Inflammatory macrophage treated with lipopolysaccharide for 1 hour (primary cell): ENCODE results near the gene SPON1.
"Not testable (repeated sequence)": the region's sequence is repeated elsewhere in the genome, so short reads cannot be mapped to it uniquely, and the experiment has no call there.

Source experiments
- DNase-seq, 2 donors: peaks; one replicate each; pipeline ENCODE4 v3.0.0-alpha.2; 2020 to 2022

SPON1 gene

DNA sequence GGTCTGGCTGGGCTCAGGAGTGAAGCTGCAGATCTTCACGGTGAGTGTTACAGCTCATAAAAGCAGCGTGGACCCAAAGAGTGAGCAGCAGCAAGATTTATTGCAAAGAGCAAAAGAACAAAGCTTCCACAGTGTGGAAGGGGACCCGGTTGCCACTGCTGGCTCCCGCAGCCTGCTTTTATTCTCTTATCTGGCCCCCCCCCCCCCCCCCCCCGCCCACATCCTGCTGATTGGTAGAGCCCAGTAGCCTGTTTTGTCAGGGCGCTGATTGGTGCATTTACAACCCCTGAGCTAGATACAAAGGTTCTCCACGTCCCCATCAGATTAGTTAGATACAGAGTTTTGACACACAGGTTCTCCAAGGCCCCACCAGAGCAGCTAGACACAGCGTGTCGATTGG lies 128.1 kb downstream of the SPON1 start:
- not testable (repeated sequence) for DNase-seq

DNA sequence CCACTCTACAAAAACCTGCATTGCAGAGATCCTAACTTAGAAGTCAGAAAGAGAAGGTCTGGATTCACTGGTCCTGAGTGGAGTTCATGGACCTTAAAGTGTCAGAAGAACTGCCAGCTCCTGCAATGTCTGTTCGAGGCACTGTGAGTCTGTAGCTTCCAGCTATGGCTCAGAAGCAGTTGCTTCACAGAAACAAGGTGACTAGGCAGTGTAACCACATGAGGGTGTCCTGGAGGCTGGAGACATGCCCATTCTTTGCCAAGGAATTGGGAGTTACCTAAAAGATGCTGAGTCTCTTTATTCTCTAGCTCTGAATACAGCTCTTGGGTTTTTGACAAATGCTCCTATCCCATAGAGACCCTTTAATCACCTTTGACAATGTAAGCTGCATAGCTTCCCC lies 130.5 kb downstream of the SPON1 start:
- DNase-seq = no peak

DNA sequence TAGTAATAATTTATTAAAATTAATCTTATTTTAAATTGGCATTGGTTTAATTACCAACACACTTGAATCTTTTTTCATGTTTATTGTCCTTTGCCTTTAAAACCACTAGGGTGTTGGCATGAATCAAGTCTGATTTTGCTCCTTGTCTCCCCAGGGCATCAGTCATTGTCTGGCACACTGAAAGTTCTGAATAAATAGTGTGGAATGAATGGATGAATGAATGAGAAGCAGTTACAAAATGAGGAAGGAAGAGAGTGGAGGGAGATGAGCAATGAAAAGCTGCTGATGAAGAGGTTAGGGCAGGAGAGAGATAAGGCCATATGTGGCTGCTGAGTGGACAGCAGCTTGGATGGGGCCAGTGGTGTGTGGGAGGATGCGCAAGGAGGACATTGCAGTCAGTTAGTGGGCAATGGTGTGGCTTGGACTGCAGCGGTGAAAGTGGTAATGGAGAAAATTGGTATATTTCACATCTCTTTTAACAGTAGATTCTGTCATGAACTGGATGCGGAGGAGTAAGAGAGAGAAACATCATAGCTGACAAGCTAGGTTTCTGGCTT lies 132.0 kb downstream of the SPON1 start:
- DNase-seq = no peak

DNA sequence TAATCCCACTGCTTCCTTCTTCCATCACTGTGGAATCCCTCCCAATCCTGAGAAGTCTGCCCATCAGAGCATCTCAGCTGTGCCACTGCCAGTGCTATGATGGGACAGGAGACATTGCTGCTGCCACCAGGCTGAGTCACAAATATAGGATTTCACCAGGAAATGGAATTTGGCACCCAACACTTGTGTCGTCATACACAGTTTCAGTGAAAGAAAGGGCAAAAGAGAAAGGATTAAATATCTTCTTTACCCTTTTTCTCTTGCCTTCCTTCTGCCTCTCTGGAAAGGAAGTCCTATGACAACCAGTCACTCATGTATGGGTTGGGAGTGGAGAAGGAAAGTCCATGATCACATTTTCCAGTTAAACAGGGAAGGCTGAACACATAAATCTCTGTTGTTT lies 133.4 kb downstream of the SPON1 start:
- no peak for DNase-seq

DNA sequence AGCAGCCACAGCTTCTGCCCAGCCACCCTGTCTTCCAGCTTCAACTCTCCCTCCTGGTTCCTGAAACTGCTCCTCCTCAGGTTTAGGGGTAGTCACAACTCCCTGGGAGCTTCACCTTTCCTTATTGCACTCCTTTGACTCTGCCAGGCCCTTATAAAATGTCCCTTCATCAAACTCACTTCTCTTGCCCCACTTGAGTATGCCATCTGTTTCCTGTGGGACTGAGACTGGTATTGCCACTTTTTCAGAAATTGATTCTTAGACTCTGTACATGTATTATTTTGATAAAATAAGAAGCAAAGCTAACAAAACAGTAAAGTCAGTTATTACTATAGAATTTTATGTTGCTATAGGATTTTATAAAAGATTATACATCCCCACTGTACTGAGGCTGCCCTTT lies 134.1 kb downstream of the SPON1 start:
- no peak for DNase-seq

DNA sequence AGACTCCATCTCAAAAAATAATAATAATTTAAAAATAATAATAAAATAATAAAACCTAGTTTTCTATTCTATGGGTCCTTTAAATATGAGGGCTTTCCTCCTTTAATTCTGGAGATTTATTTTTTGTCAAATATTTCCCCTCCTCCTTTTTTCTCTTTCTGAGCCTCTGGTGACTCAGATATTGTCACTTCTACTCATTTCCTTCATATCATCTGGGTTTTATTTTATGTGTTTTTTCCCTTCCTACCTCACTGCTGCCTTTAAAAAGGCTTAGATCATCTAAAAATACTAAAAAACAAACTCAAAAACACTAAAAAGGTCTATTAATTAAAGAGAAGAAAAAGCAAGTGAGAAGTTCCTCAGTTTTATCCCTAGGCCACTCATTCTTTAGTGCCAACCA lies 138.9 kb downstream of the SPON1 start:
- no peak for DNase-seq

DNA sequence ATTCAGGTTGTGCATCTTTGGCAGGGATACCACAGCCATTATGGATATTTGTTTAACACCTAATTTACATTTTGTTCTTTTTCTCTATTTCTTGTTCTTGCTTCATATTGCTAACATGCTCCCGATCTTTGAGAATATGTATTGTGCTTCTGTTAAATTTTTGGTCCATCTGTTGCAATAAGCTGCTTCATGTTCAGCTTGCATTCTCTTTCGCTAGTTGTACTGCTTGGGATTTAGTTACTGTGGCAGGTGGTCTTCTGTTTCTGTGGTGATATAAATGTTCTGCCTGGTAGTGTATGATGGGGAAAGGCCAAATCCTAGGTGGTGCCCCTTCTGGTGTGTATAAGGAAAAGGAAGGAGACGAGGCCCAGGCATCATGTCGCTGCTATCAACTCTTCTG lies 140.2 kb downstream of the SPON1 start:
- DNase-seq = no peak

DNA sequence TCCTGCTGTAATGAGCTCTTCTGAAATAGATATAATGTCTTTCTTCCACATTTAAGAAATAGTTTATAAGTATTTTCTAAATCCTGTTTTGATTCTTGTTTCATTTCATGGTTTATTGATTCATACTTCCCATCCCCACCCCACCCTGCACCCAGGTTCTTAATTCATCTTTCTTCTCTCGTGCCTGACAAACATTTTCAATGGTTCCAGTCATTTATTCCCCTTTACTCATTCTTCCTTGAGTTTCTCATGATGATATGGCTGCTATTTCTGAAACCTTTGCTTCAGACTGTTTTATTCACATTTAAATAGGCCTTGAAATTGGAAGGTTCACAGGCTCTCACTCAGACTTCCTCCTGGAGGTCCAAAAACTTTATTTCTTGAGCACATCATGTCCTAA lies 142.9 kb downstream of the SPON1 start:
- no peak for DNase-seq

DNA sequence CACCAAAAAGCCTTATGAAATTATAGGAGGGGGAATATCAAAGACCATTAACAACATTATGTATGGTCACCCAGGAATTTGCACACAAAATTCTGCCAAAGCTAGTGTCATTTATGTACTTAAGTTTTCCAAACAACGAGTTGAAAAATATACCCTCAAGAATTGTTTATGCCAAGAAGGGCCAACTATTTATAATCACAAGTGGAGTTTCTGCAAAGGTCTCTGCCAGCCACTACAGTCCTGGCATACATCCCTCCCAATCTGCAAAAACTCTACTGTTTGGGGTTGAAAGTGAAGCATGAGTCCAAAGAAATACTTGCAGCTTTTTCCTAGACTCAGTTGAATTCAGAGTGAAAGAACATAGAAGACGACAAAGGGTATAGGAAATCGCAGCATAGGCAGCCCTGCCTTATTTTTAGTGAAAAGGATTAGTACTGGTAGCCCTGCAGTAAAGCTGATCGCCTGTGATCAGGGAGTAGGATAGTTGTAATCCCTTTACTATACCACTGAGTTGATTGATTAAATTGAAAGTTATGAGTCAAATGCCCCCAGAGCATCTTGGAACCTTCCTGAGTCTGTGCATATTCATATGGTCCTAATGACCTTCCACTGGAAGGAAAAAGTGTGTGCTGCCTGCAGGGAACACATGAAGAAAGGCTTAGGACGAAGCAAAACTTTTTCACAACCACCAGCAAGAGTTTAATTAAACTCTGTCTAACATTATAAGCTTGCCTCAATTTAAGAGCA lies 144.0 kb downstream of the SPON1 start:
- no peak for DNase-seq

DNA sequence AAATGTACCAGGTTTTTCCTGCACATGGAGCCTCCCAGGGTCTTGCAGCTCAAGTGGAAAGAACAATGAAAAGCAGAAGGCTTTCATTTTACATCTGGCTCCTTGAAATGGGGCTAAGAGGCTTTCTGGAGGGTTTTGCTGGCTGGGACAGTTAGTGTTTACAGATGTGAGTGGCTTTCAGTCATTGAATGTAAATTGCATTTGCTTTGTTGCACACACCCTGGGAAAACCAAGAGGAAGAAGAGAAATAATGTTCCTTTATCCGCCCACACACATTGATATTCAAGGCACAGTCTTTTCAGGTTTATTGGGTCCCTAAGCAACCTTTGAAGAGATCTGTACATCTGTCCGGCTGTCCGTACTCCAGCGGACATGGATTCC lies 144.5 kb downstream of the SPON1 start:
- DNase-seq = no peak

DNA sequence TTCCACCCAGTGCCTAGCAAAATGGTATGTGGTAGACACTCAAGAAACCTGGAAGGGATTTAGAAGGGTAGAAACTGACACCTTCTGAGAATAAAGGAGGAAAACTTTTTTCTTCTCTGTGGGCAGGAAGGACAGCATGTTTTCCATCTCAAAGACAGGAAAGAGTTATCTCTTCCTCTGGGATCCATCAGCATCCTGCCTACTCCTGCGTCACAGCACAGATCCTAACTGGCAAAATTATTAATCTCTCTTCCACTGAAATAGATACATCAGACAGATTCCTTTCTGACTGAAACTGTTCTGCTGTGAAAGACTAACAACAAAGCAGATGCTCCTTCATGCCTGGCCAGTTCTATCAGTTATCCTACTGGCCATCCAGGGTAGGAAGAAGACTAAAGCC lies 147.2 kb downstream of the SPON1 start:
- DNase-seq = no peak

DNA sequence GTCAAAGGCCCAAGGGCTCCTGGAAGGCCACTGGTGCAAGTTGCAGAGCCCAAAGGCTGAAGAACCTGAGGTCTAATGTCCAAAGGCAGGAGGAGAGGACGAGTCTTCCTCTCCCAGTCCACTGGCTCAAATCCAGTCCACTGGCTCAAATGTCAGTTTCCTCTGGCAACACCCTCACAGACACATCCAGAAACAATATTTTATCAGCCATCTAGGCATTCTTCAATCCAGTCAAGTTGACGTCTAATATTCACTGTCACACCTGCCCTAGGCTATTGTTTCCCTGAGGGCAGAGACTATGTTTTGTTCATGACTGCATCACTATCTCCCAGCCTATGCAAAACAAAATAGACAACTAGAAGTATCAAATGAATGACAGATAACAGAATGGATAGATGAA lies 148.1 kb downstream of the SPON1 start:
- DNase-seq = no peak

DNA sequence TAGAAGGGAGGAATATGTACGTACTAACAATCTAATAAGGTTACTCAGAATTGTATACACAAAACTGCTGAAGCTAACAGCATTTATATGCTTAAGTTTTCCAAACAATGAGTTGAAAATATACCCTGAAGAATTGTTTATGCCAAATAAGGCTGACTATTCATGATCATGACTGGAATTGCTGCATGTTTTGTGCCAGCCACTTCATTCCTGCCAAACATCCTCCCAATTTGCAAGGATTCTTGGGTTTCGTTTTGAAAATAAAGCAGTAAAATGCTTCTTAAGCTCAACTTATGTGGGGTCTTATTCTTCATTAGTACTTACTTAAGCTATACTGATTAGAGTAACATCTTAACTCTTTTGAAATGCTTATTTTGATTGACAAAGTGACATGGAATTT lies 149.0 kb downstream of the SPON1 start:
- DNase-seq = no peak

DNA sequence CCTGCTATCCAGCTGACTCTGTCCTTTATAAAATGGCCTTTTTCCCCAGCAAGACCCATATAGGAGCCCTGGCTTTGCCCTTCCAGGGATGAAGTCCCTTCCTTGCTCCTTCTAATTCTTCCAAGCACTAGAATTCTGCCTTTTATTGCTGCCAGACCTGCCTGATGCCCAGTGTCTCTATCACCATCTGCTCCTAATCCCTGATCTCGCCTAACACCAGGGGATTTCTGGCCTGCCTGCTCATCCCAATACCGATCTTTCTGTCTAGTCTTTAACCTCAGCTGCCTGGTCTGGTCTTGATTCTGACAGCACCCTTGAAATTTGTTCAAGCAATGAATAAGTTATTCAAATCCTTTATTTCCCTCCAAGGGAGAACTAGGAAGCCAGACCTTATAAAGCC lies 150.2 kb downstream of the SPON1 start:
- no peak for DNase-seq

DNA sequence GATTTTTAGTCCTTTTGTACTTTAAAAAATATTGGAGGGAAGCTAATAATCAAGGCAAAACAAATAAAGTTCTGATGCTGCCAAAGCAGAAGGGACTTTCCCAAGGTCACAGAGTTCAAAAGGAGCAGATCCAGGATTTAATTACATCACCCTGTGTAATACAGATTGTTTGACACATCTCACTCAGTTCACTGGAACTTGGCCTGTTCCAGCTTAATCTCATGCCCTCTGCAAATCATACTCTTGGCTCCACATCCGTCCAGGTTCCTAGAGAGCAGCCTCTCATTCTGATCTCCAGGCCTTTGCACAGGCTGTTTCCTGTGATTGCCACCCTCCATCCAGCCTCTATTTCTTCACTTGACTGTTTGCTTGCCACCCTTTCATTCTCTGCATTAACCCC lies 151.7 kb downstream of the SPON1 start:
- peak in 1 of 2 donors; percentile 4 for DNase-seq

DNA sequence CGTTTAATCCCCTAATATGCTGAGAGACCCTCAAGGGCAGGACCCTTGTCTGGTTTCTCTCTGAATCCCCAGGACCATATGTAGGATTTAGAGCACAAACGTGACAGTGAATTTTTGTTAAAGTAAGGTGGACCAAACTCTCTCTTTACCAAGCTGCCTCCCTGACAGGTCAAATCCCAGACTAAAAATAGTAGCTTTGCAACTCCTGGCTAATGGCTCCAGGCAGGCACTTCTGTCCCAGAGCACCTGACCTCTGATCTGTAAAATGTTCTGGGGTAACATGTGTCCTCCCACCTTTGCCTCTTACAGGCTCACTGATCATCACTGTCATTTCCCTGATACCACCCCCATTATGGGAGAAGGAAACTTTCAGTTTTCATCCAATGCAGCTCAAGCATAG lies 152.3 kb downstream of the SPON1 start:
- no peak for DNase-seq

DNA sequence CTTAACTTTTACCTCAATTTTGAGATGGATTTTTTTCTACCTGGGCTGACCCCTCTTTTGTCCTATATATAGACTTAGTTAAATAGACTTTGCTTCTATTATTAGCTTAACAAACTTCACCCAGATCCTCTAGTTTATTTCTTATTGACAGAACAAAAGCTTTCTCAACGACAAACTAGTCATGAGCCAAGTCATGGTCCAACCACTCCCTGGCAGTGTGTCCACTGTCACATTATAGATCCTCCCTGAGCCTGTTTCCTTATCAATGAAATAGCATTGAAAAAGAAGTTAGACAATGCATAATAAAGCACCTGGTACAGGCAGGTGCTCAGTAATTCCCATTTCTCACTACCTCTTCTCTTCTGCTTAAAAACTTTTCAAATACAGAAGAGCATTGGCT lies 155.1 kb downstream of the SPON1 start:
- no peak for DNase-seq

DNA sequence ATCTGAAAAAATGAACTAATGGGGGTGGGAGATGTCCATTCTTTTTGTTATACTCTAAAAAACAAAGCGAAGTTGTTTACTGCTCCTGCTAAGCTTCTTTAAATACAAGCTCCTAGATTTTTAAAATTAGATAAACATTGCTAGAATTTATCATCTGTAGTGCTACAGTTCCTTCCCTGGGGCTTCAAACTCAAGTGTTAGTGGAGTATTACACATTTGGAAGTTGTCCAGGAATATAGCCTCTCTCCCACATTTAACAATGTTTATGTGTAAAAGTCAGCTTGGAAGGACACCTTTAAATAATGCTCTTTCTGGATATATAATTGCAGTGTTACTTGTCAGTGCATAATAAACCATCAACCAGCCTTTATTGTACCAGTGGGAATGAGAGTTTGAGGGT lies 155.5 kb downstream of the SPON1 start:
- DNase-seq = no peak

DNA sequence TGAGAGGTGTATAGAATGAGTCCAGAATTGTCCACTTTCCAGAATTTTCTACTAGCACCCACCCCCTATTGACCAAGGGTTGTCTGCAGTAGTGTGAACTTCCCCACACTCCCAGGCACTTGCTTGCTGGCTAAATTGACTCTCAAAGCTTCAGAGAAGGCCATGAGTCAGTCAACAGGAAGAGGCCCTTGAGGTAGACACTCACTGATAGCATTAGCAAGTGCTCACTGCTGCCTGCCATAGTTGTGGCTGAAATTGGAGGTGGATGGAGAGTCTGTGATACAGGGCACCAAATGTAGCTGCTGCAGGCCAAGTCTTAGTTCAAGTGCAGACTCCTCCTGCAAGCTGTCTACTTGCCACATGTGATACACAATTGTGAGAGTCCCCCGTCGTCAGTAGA lies 156.8 kb downstream of the SPON1 start:
- no peak for DNase-seq

DNA sequence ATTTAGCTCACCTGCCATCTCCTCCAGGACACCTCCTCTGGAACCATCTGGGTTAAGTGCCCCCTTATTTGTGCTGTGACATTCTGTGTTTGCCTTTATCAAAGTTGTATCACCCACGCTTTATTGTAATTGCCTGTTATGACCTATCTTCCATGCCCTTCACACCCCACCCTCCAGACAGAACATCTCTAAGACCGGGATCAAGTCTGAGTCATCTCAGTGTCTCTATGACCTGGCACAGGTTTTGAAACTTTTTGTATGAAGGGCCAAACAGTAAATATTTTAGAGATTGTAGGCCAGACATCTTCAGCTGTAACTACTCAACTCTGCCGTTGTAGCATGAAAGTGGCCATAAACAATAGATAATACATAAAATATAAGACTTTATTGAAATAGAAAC lies 161.8 kb downstream of the SPON1 start:
- DNase-seq = no peak

DNA sequence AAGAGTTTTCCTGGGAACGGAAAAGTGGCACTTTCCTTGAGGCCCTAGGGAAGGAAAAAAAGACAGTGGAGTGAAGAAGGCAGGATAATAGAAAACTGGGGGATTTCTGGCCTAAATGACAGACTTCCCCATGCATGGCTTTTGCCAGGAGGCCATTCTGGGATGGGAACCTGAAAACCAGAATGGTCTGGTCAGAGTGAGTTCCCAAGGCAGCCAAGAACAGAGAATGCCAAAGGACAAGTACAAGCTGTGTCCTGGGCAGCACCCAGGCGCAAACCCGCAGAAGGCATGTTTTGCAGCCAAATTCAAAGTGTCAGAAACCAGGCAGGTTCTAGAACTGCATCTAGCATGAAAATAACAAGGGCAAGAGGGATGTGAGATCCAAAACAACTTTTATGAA lies 162.4 kb downstream of the SPON1 start:
- no peak for DNase-seq

DNA sequence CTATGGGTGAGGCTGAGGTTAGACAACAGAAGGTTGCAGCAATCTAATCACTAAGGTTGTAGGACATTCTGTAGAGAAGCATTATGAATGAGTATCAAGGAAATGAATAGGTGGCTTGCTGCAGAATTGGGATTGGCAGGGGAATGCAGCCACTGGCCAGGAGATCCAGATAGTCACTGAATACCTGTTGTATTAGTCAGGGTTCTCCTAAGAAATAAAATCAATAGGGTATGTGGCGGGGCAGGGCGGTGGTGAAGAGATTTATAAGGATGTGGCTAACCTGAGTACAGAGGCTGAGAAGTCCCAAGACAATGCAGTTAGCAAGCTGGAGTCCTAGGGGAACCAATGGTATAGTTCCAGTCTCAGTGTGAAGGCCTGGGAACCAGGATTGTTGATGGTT lies 163.0 kb downstream of the SPON1 start:
- no peak for DNase-seq

DNA sequence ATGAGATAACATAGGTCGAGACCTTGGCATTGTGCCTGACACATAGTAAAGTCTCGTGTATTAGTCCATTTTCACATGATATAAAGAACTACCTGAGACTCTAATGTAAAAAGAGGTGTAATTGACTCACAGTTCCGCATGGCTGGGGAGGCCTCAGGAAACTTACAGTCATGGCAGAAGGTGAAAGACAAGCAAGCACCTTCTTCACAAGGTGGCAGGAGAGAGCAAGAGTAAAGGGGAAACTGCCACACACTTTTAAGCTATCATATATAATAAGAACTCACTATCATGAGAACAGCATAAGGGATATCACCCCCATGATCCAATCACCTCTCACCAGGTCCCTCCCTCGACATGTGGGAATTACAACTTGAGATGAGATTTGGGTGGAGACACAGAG lies 165.2 kb downstream of the SPON1 start:
- DNase-seq = no peak

DNA sequence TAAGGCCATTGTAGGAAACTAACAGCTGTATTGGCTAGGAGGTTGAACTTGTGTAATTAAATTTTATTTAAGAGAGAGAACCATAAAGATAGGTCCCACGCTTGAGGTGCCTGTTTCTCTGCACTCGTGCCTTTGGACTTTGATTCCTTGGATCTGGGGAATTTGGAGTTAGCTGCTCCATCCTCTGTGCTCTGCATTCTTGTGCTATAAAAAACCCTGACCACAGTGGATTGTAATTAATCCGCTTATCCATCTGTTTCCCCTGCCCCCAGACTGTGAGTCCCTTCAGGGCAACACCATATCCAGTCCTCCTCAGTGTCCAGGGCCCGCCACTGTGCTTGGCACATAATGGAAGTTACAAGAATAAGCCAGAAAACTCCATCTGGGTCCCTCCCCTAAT lies 169.8 kb downstream of the SPON1 start:
- no peak for DNase-seq

DNA sequence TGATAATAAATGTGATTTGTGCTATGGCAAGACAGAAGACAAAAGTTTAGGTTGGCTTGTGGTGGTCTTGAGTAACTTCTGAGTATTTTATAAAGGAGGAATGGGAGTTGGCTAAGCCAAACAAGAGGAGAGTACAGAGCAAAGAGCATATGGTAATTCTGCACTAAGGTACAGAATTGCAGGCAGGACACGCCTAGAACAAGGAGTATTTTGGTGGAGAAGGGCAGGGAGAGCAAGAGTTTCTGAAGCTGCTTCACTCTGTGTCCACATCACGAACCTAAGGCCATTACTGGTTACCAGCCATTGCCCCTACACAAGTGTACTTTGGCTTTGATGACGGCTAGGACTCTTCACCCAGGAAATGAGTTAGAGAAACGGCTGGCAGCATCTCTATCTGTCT lies 170.9 kb downstream of the SPON1 start:
- no peak for DNase-seq
